H7 (cell line): ENCODE data around the gene RNF135. TPM values are rescaled to one million over a fixed set of nuclear protein-coding genes. Genes with fewer than 3 reads are reported as not detected.

Source experiments
- DNase-seq: peaks from one replicate; pipeline ENCODE4 v3.0.0; 2012
- H3K27me3 ChIP-seq: 2 replicates; pipeline ENCODE4 v1.6.0; 2011; ENCODE audit warnings: mild to moderate bottlenecking, low read length; ENCODE audit not compliant: control insufficient read depth, insufficient read depth
- H3K36me3 ChIP-seq: replicated peaks from 2 replicates; pipeline ENCODE4 v1.5.1; 2011; ENCODE audit warnings: low read length; ENCODE audit not compliant: control insufficient read depth, insufficient read depth
- H3K4me3 ChIP-seq: 2 replicates; pipeline ENCODE4 v1.5.1; 2011; ENCODE audit warnings: low read depth, mild to moderate bottlenecking, control low read depth, low read length, moderate library complexity; ENCODE audit not compliant: insufficient read depth
- total RNA-seq: library from RNA; depleted of rRNA; stranded (reverse); fragments of >200 nt; shearing (Covaris generic); gene quantifications from 2 replicates; pipeline ENCODE4 v1.2.3, GENCODE V29; 2014; rRNA removed

RNF135 gene
- total RNA-seq, 1 experiment from 2014 or later: 9.8 TPM

DNA sequence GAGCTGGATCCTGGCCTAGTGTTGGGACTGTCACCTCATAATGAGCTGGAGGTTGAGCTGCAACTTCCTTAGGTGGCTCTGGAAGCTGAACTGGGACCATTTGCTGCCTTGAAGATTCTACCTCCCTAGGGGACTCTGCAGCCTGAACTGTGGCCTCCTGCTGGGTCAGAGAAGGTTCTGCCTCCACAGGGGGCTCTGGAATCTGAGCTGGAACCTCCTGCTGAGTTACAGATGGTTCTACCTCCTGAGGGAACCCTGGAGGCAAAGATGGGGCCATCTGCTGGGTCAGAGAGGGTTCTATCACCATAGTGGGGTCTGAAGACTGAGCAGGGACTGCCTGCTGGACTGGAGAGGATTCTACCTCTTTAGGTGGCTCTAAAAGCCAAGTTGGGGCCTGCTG lies 77.3 kb downstream of the RNF135 start:
- no peaks in the 10 kb centered on the region for H3K36me3 ChIP-seq
- H3K4me3 ChIP-seq: no peak overlapping the region
- no peak for DNase-seq
- H3K27me3 ChIP-seq: no peaks in the 10 kb centered on the region

DNA sequence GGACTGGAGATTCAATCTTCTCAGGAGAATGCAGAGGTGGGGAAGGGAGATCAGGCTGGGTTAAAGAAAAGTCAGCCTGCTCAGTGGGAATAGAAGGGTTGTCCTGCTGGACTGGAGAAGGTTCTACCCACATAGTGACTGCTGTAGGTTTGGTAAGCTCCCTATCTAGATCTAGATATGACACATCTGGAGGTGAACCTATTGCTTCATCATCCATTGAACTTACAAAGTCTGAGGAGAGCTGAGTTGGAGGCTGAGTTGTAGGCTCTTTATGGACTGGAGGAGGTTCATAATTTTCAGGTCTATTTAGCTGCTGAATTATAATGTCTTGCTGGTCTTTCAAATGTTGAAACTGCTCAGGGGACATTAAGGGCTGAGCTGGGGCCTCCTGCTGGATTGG lies 77.9 kb downstream of the RNF135 start:
- H3K27me3 ChIP-seq: no peaks in the 10 kb centered on the region
- H3K36me3 ChIP-seq: no peaks in the 10 kb centered on the region
- DNase-seq: no peak
- H3K4me3 ChIP-seq: no peak overlapping the region

Other genes starting within 250 kb of the RNF135 start
- gene CRLF3, start 146.3 kb upstream of the RNF135 start, total RNA-seq: 18.4 and 22.5 TPM in 2 replicates
- 7.7 and 14.3 TPM in 2 replicates for gene ATAD5, start 139.1 kb upstream of the RNF135 start, total RNA-seq
- gene TEFM, start 64.8 kb upstream of the RNF135 start, total RNA-seq: 11.9 and 16.3 TPM in 2 replicates
- 0.96 and 1.3 TPM in 2 replicates for gene ADAP2, start 49.1 kb upstream of the RNF135 start, total RNA-seq
- 11.6 and 12.2 TPM in 2 replicates for gene NF1, start 123.9 kb downstream of the RNF135 start, total RNA-seq